H9 (cell line): Measurements from ENCODE around the gene FBXO2. TPM values are rescaled to one million over a fixed set of nuclear protein-coding genes. Genes with fewer than 3 reads are reported as not detected.

Experiments used
- DNase-seq: peaks from one replicate; pipeline ENCODE4 v3.0.0-alpha.2; 2017
- H2AFZ ChIP-seq: one replicate; pipeline ENCODE4 v1.6.1; 2013; ENCODE audit warnings: mild to moderate bottlenecking, low read length, control low read depth, moderate library complexity
- H2AK5ac ChIP-seq: 2 replicates; pipeline ENCODE4 v1.6.1; 2013; ENCODE audit warnings: low read length, control low read depth, mixed read lengths; ENCODE audit not compliant: insufficient read length
- H2BK120ac ChIP-seq: one replicate; pipeline ENCODE4 v1.6.1; 2013; ENCODE audit warnings: low read depth, mild to moderate bottlenecking, low read length, control low read depth, inconsistent platforms; ENCODE audit not compliant: poor library complexity, severe bottlenecking
- H2BK12ac ChIP-seq: 2 replicates; pipeline ENCODE4 v1.6.1; 2013; ENCODE audit warnings: low read length, control low read depth, mixed read lengths, low read depth; ENCODE audit not compliant: insufficient read length
- H2BK15ac ChIP-seq: 2 replicates; pipeline ENCODE4 v1.6.1; 2013; ENCODE audit warnings: low read depth, low read length, control low read depth
- H2BK20ac ChIP-seq: one replicate; pipeline ENCODE4 v1.6.1; 2013; ENCODE audit warnings: low read depth, mild to moderate bottlenecking, low read length, control low read depth, inconsistent platforms; ENCODE audit not compliant: poor library complexity, severe bottlenecking
- H2BK5ac ChIP-seq: 2 replicates; pipeline ENCODE4 v1.6.1; 2013; ENCODE audit warnings: low read length, control low read depth, mixed read lengths; ENCODE audit not compliant: insufficient read length
- H3K14ac ChIP-seq: 2 replicates; pipeline ENCODE4 v1.6.1; 2013; ENCODE audit warnings: low read length, control low read depth; ENCODE audit not compliant: insufficient read depth
- H3K18ac ChIP-seq: 2 replicates; pipeline ENCODE4 v1.6.1; 2013; ENCODE audit warnings: low read depth, mild to moderate bottlenecking, mixed read lengths, low read length, control low read depth; ENCODE audit not compliant: insufficient read length
- H3K23ac ChIP-seq: 2 replicates; pipeline ENCODE4 v1.6.1; 2013; ENCODE audit warnings: low read length, control low read depth, mixed read lengths, low read depth; ENCODE audit not compliant: insufficient read length
- H3K23me2 ChIP-seq: 2 replicates; pipeline ENCODE4 v1.6.1; 2013; ENCODE audit warnings: low read depth, mild to moderate bottlenecking, mixed read lengths, low read length, control low read depth; ENCODE audit not compliant: insufficient read length, poor library complexity, severe bottlenecking
- H3K27ac ChIP-seq: 2 replicates; pipeline ENCODE4 v1.5.1; 2013; ENCODE audit warnings: low read length, control low read depth, mixed read lengths, low read depth; ENCODE audit not compliant: insufficient read length
- H3K27me3 ChIP-seq: 2 replicates; pipeline ENCODE4 v1.6.1; 2013; ENCODE audit warnings: low read length, control low read depth, inconsistent platforms; ENCODE audit not compliant: insufficient read depth
- H3K4ac ChIP-seq: 2 replicates; pipeline ENCODE4 v1.6.1; 2013; ENCODE audit warnings: low read depth, mild to moderate bottlenecking, control low read depth, inconsistent platforms, low read length, moderate library complexity
- H3K4me1 ChIP-seq: 2 replicates; pipeline ENCODE4 v1.6.1; 2013; ENCODE audit warnings: low read length, control low read depth, inconsistent platforms; ENCODE audit not compliant: insufficient read depth
- H3K4me2 ChIP-seq: 2 replicates; pipeline ENCODE4 v1.6.1; 2013; ENCODE audit warnings: low read length, control low read depth, mixed read lengths; ENCODE audit not compliant: insufficient read length, insufficient read depth
- H3K56ac ChIP-seq: 2 replicates; pipeline ENCODE4 v1.6.1; 2013; ENCODE audit warnings: low read depth, mild to moderate bottlenecking, mixed read lengths, low read length, control low read depth; ENCODE audit not compliant: insufficient read length
- H3K79me1 ChIP-seq: 2 replicates; pipeline ENCODE4 v1.6.1; 2013; ENCODE audit warnings: low read depth, mild to moderate bottlenecking, moderate library complexity, low read length, control low read depth, inconsistent platforms; ENCODE audit not compliant: insufficient read depth, poor library complexity, severe bottlenecking
- H3K79me2 ChIP-seq: 2 replicates; pipeline ENCODE4 v1.6.1; 2013; ENCODE audit warnings: low read length, control low read depth, inconsistent platforms; ENCODE audit not compliant: insufficient read depth
- H3K9ac ChIP-seq: 2 replicates; pipeline ENCODE4 v1.6.1; 2013; ENCODE audit warnings: low read length, control low read depth, mixed read lengths; ENCODE audit not compliant: insufficient read length; ENCODE audit errors: extremely low read depth
- H3K9me3 ChIP-seq: one replicate; pipeline ENCODE4 v1.6.1; 2013; ENCODE audit warnings: low read depth, low read length, inconsistent platforms; ENCODE audit not compliant: control insufficient read depth
- H3T11ph ChIP-seq: one replicate; pipeline ENCODE4 v1.6.1; 2013; ENCODE audit warnings: mild to moderate bottlenecking, low read length, control low read depth, inconsistent platforms
- H4K20me1 ChIP-seq: one replicate; pipeline ENCODE4 v1.6.1; 2013; ENCODE audit not compliant: control insufficient read depth, insufficient read length, insufficient read depth
- H4K5ac ChIP-seq: 2 replicates; pipeline ENCODE4 v1.6.1; 2013; ENCODE audit warnings: low read depth, mild to moderate bottlenecking, mixed read lengths, low read length, control low read depth; ENCODE audit not compliant: insufficient read length
- H4K8ac ChIP-seq: replicated peaks from 2 replicates; pipeline ENCODE4 v1.6.1; 2013; ENCODE audit warnings: low read length, control low read depth, mixed read lengths, low read depth; ENCODE audit not compliant: insufficient read length
- H4K91ac ChIP-seq: 2 replicates; pipeline ENCODE4 v1.6.1; 2013; ENCODE audit warnings: low read depth, mild to moderate bottlenecking, moderate library complexity, mixed read lengths, low read length, control low read depth; ENCODE audit not compliant: insufficient read length
- H3K27ac Mint-ChIP-seq, 3 experiments: 2 replicates in 2 of 3; 3 replicates in 1 of 3; pipeline ENCODE4 v1.8.0; 2020 to 2021; ENCODE audit warnings: mixed read lengths in 3 of 3, mild to moderate bottlenecking in 1 of 3, moderate library complexity in 1 of 3
- H3K27me3 Mint-ChIP-seq: 2 replicates; pipeline ENCODE4 v1.8.0; 2021; ENCODE audit warnings: low read depth, mild to moderate bottlenecking, moderate library complexity, mixed read lengths
- H3K36me3 Mint-ChIP-seq, 3 experiments: 2 replicates in 2 of 3; 3 replicates in 1 of 3; pipeline ENCODE4 v1.8.0; 2020 to 2021; ENCODE audit warnings: low read depth in 3 of 3, mixed read lengths in 3 of 3; ENCODE audit not compliant: insufficient read depth in 1 of 3
- H3K4me1 Mint-ChIP-seq, 2 experiments: 2 replicates each; pipeline ENCODE4 v1.8.0; 2020; ENCODE audit warnings: mixed read lengths in 2 of 2
- H3K4me3 Mint-ChIP-seq, 2 experiments: 2 replicates in 1 of 2; 3 replicates in 1 of 2; pipeline ENCODE4 v1.8.0; 2020 to 2021; ENCODE audit warnings: mild to moderate bottlenecking in 2 of 2, mixed read lengths in 2 of 2, moderate library complexity in 1 of 2
- H3K9me3 Mint-ChIP-seq, 2 experiments: 2 replicates in 1 of 2; 3 replicates in 1 of 2; pipeline ENCODE4 v1.8.0; 2020; ENCODE audit warnings: mild to moderate bottlenecking in 2 of 2, mixed read lengths in 2 of 2, moderate library complexity in 1 of 2
- WGBS: extraction: QIAGEN DNeasy Blood & Tissue Kit; methylation state at CpG from one replicate; pipeline ENCODE4 v1.1.7; 2013; ENCODE audit warnings: missing lambda C conversion rate, low lambda C conversion rate, mixed read lengths; ENCODE audit not compliant: insufficient read length; ENCODE audit errors: extremely low coverage; 5-methylcytosine and 5-hydroxymethylcytosine counted together
- total RNA-seq: library from RNA; stranded (reverse); gene quantifications from 2 replicates; pipeline ENCODE4 v1.2.1, GENCODE V29; 2021
- TF ChIP-seq, protein P1 (sequence below): fragments of 200-600 bp; sonication (generic); conservative IDR thresholded peaks from 3 replicates; pipeline ENCODE4 v1.8.0; 2021; ENCODE audit warnings: antibody characterized with exemption, mild to moderate bottlenecking

FBXO2 gene
- total RNA-seq, 1 experiment from 2014 or later, result 28.9 TPM

DNA sequence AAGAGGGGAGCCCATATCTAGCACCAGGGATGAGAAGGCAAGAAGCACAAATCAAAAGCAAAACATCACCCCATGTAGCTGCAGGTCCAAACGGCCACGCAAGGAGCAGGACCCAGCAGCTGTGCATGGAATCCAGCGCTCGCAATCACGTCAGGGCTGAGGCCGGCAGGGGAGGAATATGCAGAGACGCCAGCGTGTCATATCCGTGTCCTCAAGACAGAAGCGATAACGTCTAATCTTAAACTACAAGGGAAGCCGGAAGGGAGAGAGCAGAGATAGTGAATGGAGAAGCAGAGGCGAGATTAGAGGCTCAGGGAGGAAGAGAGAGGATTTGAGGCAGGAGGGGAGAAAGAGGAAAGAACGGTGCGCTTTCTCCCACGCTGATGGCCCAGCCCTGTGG is 39.1 kb downstream of the FBXO2 start:
- no peaks in the 10 kb centered on the region for H3K9me3 ChIP-seq
- no peak overlapping the region for H2BK20ac ChIP-seq
- no peak overlapping the region for H3K4ac ChIP-seq
- DNase-seq, result no peak
- no peak overlapping the region for H2AFZ ChIP-seq
- TF ChIP-seq, protein P1, sequence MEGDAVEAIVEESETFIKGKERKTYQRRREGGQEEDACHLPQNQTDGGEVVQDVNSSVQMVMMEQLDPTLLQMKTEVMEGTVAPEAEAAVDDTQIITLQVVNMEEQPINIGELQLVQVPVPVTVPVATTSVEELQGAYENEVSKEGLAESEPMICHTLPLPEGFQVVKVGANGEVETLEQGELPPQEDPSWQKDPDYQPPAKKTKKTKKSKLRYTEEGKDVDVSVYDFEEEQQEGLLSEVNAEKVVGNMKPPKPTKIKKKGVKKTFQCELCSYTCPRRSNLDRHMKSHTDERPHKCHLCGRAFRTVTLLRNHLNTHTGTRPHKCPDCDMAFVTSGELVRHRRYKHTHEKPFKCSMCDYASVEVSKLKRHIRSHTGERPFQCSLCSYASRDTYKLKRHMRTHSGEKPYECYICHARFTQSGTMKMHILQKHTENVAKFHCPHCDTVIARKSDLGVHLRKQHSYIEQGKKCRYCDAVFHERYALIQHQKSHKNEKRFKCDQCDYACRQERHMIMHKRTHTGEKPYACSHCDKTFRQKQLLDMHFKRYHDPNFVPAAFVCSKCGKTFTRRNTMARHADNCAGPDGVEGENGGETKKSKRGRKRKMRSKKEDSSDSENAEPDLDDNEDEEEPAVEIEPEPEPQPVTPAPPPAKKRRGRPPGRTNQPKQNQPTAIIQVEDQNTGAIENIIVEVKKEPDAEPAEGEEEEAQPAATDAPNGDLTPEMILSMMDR, result no peak
- H4K8ac ChIP-seq, result no peak overlapping the region
- no peak overlapping the region for H3K14ac ChIP-seq
- no peak overlapping the region for H2AK5ac ChIP-seq
- no peaks in the 10 kb centered on the region for H3K36me3 Mint-ChIP-seq
- no peak overlapping the region for H3K27ac Mint-ChIP-seq
- H3K23ac ChIP-seq, result no peak overlapping the region
- no peak overlapping the region for H4K91ac ChIP-seq
- H3T11ph ChIP-seq, result no peak overlapping the region
- H3K18ac ChIP-seq, result no peak overlapping the region
- no peaks in the 10 kb centered on the region; a peak in 1 of 5 replicates for H3K9me3 Mint-ChIP-seq
- H3K79me1 ChIP-seq, result no peaks in the 10 kb centered on the region
- H3K23me2 ChIP-seq, result peaks cover 2% of the 10 kb centered on the region
- no peak overlapping the region for H4K5ac ChIP-seq
- WGBS, result no CpG with 5 or more reads among the region's 16 CpGs
- H3K27me3 ChIP-seq, result no peaks in the 10 kb centered on the region
- H2BK12ac ChIP-seq, result no peak overlapping the region
- H3K9ac ChIP-seq, result no peak overlapping the region
- H3K4me3 Mint-ChIP-seq, result no peak overlapping the region
- H2BK5ac ChIP-seq, result no peak overlapping the region
- H3K4me1 ChIP-seq, result no peaks in the 10 kb centered on the region
- no peaks in the 10 kb centered on the region for H3K79me2 ChIP-seq
- peaks cover 4 to 11% of the 10 kb centered on the region in 2 experiments for H3K4me1 Mint-ChIP-seq
- no peaks in the 10 kb centered on the region for H4K20me1 ChIP-seq
- H2BK120ac ChIP-seq, result no peak overlapping the region
- peaks cover 4% of the 10 kb centered on the region for H3K27me3 Mint-ChIP-seq
- H3K4me2 ChIP-seq, result no peak overlapping the region
- H3K27ac ChIP-seq, result no peak overlapping the region
- no peak overlapping the region for H3K56ac ChIP-seq
- H2BK15ac ChIP-seq, result no peak overlapping the region
